ENCODE measurements around the gene DOCK4.

Gene DOCK4

GRCh38 chr7:112015146-112015545 is 191.1 kb downstream of the DOCK4 start:
- no peak for DNase-seq (ENCODE audit: low spot score)
- no peak for TF ChIP-seq CTCF (IDR thresholded peaks at IDR 0.05; ENCODE audit: poor library complexity, severe bottlenecking)
- Histone ChIP-seq H3K4me1 (ENCODE audit: insufficient read depth, poor library complexity, severe bottlenecking) (peaks cover 2% of the 10 kb centered on the region), H3K27ac (ENCODE audit: poor library complexity, severe bottlenecking) (no peak overlapping the region), H3K27me3 (ENCODE audit: insufficient read depth, poor library complexity, severe bottlenecking) (no peaks in the 10 kb centered on the region), H3K9me3 (ENCODE audit: severe bottlenecking) (no peaks in the 10 kb centered on the region), H3K4me3 (ENCODE audit: severe bottlenecking) (no peak overlapping the region), H3K36me3 (ENCODE audit: low read depth) (no peaks in the 10 kb centered on the region)
- ATAC-seq (ENCODE audit: low read depth) = no peak

- Histone ChIP-seq H3K4me3 (ENCODE audit: severe bottlenecking) (no peak overlapping the region), H3K27ac (ENCODE audit: poor library complexity, severe bottlenecking) (no peak overlapping the region), H3K27me3 (ENCODE audit: insufficient read depth, poor library complexity, severe bottlenecking) (no peaks in the 10 kb centered on the region), H3K9me3 (ENCODE audit: severe bottlenecking) (no peaks in the 10 kb centered on the region), H3K4me1 (ENCODE audit: insufficient read depth, poor library complexity, severe bottlenecking) (peaks cover 2% of the 10 kb centered on the region), H3K36me3 (ENCODE audit: low read depth) (no peaks in the 10 kb centered on the region)
- ATAC-seq (ENCODE audit: low read depth) (no peak), DNase-seq (ENCODE audit: low spot score) (no peak)
- TF ChIP-seq CTCF (IDR thresholded peaks at IDR 0.05; ENCODE audit: poor library complexity, severe bottlenecking) = no peak
These were observed 191.9 kb downstream of the DOCK4 start for GRCh38 chr7:112014347-112014746.

GRCh38 chr7:112013274-112013673 is 192.9 kb downstream of the DOCK4 start:
- Histone ChIP-seq H3K4me3 (ENCODE audit: severe bottlenecking) (no peak overlapping the region), H3K27ac (ENCODE audit: poor library complexity, severe bottlenecking) (no peak overlapping the region), H3K36me3 (ENCODE audit: low read depth) (no peaks in the 10 kb centered on the region), H3K4me1 (ENCODE audit: insufficient read depth, poor library complexity, severe bottlenecking) (peaks cover 4% of the 10 kb centered on the region), H3K27me3 (ENCODE audit: insufficient read depth, poor library complexity, severe bottlenecking) (no peaks in the 10 kb centered on the region), H3K9me3 (ENCODE audit: severe bottlenecking) (no peaks in the 10 kb centered on the region)
- no peak for TF ChIP-seq CTCF (IDR thresholded peaks at IDR 0.05; ENCODE audit: poor library complexity, severe bottlenecking)
- no peak for ATAC-seq (ENCODE audit: low read depth)
- no peak for DNase-seq (ENCODE audit: low spot score)

- ATAC-seq (ENCODE audit: low read depth) (no peak), DNase-seq (ENCODE audit: low spot score) (no peak)
- H3K9me3 ChIP-seq (ENCODE audit: severe bottlenecking) = no peaks in the 10 kb centered on the region
- H3K27ac ChIP-seq (ENCODE audit: poor library complexity, severe bottlenecking) = no peak overlapping the region
- H3K4me1 ChIP-seq (ENCODE audit: insufficient read depth, poor library complexity, severe bottlenecking) = peaks cover 4% of the 10 kb centered on the region
- TF ChIP-seq CTCF (IDR thresholded peaks at IDR 0.05; ENCODE audit: poor library complexity, severe bottlenecking) = no peak
- H3K4me3 ChIP-seq (ENCODE audit: severe bottlenecking) = no peak overlapping the region
- no peaks in the 10 kb centered on the region for H3K27me3 ChIP-seq (ENCODE audit: insufficient read depth, poor library complexity, severe bottlenecking)
- H3K36me3 ChIP-seq (ENCODE audit: low read depth) = no peaks in the 10 kb centered on the region
These were observed 194.0 kb downstream of the DOCK4 start for GRCh38 chr7:112012242-112012641.

- H3K36me3 ChIP-seq (ENCODE audit: low read depth) = no peaks in the 10 kb centered on the region
- ATAC-seq (ENCODE audit: low read depth) (no peak), DNase-seq (ENCODE audit: low spot score) (no peak)
- H3K4me1 ChIP-seq (ENCODE audit: insufficient read depth, poor library complexity, severe bottlenecking) = peaks cover 9% of the 10 kb centered on the region
- H3K27ac ChIP-seq (ENCODE audit: poor library complexity, severe bottlenecking) = no peak overlapping the region
- H3K27me3 ChIP-seq (ENCODE audit: insufficient read depth, poor library complexity, severe bottlenecking) = no peaks in the 10 kb centered on the region
- H3K4me3 ChIP-seq (ENCODE audit: severe bottlenecking) = no peak overlapping the region
- H3K9me3 ChIP-seq (ENCODE audit: severe bottlenecking) = no peaks in the 10 kb centered on the region
- no peak for TF ChIP-seq CTCF (IDR thresholded peaks at IDR 0.05; ENCODE audit: poor library complexity, severe bottlenecking)
These were observed 195.2 kb downstream of the DOCK4 start for GRCh38 chr7:112010994-112011393.

All from RWPE2 (cell line).